ENCODE data around the gene SMC3. TPM values are rescaled to one million over a fixed set of nuclear protein-coding genes. Genes with fewer than 3 reads are reported as not detected.
"Not testable (repeated sequence)": the region's sequence is repeated elsewhere in the genome, so short reads cannot be mapped to it uniquely, and the experiment has no call there.

Gene SMC3
- total RNA-seq (2014; rRNA removed; shearing (Covaris generic); ENCODE audit: low replicate concordance) = 25.4 and 43.4 TPM in 2 replicates

DNA sequence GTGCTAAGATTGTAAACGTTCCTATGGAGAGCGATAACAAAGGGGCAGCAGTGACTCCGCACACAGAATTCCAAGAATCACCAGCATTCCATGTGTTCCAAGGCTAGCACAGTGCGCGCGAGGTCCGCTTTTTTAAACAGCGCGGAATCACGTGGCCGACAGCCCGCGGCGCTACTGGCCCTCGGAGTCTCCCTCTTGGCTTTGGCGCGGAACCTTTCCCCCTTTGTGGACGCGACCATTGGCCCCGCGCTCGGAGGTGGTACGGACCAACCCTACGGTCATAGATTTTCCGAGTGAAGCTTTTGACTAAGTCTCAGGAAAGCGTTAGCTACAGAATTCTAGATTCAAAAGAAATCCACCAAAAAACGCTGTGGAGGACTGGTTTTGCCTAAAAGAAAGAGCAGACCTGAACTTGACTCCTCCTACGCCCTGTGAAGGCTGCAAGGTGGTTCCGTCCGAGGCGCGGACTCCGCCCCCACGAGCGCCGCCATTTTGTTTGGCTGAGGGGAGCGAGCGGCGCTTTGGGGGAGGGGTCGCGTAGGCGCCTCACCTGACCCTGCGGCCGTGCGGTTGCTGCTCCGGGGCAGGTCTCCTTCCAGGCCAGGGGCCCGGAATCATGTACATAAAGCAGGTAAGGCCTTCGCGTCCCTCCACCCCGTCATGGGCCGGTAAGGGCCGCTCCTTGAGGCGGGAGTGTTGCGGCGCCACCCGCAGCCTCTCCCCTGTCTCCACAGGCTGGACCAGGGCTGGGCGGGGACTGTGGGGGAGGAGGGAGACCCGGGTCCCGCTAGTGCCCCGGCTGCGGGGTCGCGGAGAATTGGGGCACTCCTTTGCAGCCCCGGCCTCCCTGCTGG, at the start of gene SMC3:
Gene SMC3, plus strand, starts transcription at position 495 of the 854 bp plus-strand sequence. Its CDS starts 122 bp downstream, at position 617.
- Histone ChIP-seq H3K9me3 (no peaks in the 10 kb centered on the region), H3K36me3 (peaks cover 20% of the 10 kb centered on the region), H3K27me3 (no peaks in the 10 kb centered on the region), H3K4me3 (peak within 1 kb of the TSS; percentile 95)
- DNase-seq = peak; percentile 96

DNA sequence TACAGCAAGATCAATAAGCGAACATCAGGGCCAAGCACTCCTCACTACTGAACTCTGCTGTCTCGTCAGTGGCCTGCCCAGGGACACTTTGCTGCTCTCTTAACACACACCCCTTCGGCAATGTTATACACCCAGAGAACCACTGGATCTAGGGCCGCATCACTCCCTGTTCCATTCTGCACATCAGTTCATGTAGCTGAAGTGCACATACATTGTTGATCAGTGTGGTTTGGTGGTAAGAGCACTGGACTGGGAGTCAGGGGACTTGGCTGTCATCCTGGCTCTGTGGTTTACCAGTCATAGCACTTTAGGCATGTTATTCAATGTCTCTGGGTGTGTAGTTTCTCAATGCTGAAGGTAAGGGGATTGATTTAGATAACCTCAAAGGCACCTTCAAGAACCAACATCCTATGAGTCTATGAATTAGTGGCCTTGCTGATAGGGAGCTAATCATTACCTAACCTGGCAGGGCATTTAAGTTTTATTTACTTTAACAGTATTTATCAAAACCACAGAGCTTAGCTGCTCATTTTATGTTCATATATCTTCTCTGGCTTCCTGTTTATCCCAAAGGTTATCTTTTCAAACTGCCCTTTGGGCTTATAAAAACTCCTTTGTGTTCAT, 45.0 kb upstream of the SMC3 start:
- DNase-seq = no peak
- Histone ChIP-seq H3K9me3 (no peaks in the 10 kb centered on the region), H3K4me3 (no peak overlapping the region), H3K36me3 (no peaks in the 10 kb centered on the region), H3K27me3 (no peaks in the 10 kb centered on the region)

DNA sequence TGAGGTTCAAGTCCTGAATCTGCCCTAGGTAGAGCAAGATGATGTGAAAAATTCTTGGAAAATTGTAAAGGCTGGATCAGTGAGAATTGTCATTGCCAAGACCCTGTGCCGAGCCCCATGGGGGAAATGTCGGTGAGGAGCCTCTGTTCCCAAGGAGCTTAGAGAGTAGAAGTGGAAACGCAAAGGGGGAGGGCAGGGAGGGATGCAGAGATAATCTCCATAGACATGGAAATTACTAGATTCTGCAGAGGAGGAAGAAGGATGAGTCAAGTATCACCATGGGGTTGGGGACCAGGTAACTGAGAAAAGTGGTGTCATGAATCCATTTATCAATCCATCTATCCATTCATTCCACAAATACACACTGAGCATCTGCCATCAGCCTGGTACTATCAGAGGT, 43.8 kb upstream of the SMC3 start:
- H3K9me3 ChIP-seq = no peaks in the 10 kb centered on the region
- no peaks in the 10 kb centered on the region for H3K27me3 ChIP-seq
- H3K36me3 ChIP-seq = no peaks in the 10 kb centered on the region
- no peak for DNase-seq
- H3K4me3 ChIP-seq = no peak overlapping the region

DNA sequence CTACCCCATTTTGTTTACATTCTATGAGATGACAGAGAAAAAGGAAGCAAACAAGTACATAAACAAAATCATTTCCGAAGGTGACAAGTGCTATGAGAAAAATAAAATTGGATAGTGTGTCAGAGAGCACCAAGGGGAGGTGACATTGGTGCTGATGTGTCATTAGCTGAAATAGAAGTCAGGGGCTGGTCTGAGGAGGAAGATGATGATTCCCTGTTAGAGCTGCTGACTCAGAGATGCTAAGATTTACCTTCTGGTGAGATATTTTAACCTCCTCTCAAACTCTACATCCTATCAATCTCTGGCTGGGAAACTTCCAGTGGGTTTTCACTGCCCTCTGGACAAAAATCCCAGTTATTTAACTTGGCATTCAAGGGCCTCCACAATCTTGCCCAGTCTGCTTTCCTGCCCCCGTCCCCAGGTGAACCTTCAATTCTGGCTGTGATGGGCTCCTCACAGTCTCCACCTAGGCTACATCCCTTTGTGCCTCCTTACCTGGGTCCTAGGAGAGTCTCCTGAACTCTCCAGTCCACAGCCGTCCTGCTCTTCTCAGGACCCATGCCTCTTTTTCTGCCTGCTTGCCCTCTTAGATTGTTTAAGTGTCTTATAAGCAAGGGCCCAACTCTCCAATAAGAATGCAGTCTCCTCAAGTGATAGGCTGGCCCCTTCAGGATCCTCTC, 43.2 kb upstream of the SMC3 start:
- no peak overlapping the region for H3K4me3 ChIP-seq
- no peak for DNase-seq
- H3K36me3 ChIP-seq = no peaks in the 10 kb centered on the region
- H3K9me3 ChIP-seq = no peaks in the 10 kb centered on the region
- H3K27me3 ChIP-seq = no peaks in the 10 kb centered on the region

GRCh38 chr10:110524859-110525232, 42.6 kb upstream of the SMC3 start:
- Histone ChIP-seq H3K4me3 (no peak overlapping the region), H3K36me3 (no peaks in the 10 kb centered on the region), H3K27me3 (no peaks in the 10 kb centered on the region), H3K9me3 (no peaks in the 10 kb centered on the region)
- DNase-seq = no peak

GRCh38 chr10:110525349-110526260, 41.9 kb upstream of the SMC3 start:
- no peak overlapping the region for H3K4me3 ChIP-seq
- no peaks in the 10 kb centered on the region for H3K27me3 ChIP-seq
- H3K9me3 ChIP-seq = no peaks in the 10 kb centered on the region
- no peaks in the 10 kb centered on the region for H3K36me3 ChIP-seq
- peak; percentile 80 for DNase-seq

GRCh38 chr10:110527731-110528171, 39.7 kb upstream of the SMC3 start:
- peak; percentile 16 for DNase-seq
- Histone ChIP-seq H3K4me3 (no peak overlapping the region), H3K9me3 (no peaks in the 10 kb centered on the region), H3K36me3 (no peaks in the 10 kb centered on the region), H3K27me3 (no peaks in the 10 kb centered on the region)

DNA sequence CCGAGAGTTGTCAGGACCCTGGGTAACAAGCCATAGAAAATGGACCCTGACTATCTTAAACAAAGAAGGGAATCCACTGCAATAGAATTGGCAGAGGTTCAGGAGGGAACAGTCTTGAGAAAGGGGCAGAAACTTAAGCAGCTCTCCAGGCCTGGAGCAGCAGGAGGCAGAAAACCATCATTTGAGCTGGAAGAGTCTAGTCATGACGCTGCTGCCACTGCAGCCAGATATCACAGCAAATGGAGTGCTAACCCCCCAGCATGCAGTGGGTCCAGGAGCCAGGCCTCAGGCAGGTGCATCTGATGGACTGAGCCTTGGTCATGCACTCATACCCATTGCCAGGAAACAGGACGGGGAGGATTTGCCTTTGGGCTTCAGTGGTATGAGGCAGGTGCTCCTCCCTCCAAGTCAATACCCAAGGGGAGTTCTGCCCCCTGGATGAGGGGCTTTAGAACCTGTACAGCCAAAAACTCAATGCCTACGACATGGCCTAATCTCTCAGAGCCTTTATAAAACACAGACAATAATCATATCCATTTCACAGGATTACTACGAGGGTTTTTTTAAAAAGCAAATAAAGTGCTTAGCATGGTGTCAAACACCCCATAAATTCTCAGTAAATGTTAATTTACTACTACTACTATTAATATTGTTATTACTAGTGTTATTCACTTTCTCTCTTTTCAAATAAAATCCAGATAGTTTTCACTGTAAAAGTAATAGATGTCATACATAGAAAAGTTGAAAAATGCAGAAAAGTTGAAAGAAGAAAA, 39.1 kb upstream of the SMC3 start:
- H3K27me3 ChIP-seq = no peaks in the 10 kb centered on the region
- no peaks in the 10 kb centered on the region for H3K36me3 ChIP-seq
- H3K4me3 ChIP-seq = no peak overlapping the region
- DNase-seq = no peak
- no peaks in the 10 kb centered on the region for H3K9me3 ChIP-seq

GRCh38 chr10:110528997-110529524, 38.4 kb upstream of the SMC3 start:
- H3K4me3 ChIP-seq, H3K36me3 ChIP-seq, H3K9me3 ChIP-seq, H3K27me3 ChIP-seq, DNase-seq: not testable (repeated sequence)

DNA sequence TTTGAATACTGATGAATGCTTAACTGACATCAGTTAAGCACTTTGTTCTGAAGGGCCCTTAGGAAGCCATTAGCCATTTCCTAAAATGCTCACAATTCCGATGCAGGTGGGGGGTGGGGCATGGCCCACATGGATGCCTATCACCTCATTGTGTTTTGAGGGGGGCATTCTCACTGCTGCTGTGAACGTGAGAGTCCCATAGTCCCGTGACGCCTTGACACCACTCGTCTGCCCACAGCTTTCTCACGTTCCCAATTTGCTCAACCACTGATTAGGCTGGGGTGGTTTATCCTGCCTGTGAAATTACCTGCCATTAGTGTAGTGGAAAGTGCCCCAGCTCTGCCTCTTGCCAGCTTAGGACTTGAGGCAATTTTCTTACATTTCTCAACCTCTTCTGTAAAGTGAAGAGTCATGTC, 37.9 kb upstream of the SMC3 start:
- Histone ChIP-seq H3K4me3 (no peak overlapping the region), H3K36me3 (no peaks in the 10 kb centered on the region), H3K9me3 (no peaks in the 10 kb centered on the region), H3K27me3 (no peaks in the 10 kb centered on the region)
- DNase-seq = no peak

GRCh38 chr10:110530131-110530831, 37.2 kb upstream of the SMC3 start:
- Histone ChIP-seq H3K9me3 (no peaks in the 10 kb centered on the region), H3K4me3 (peak overlapping the region; percentile 27), H3K36me3 (no peaks in the 10 kb centered on the region), H3K27me3 (no peaks in the 10 kb centered on the region)
- DNase-seq = peak; percentile 72

- Histone ChIP-seq H3K9me3 (no peaks in the 10 kb centered on the region), H3K27me3 (no peaks in the 10 kb centered on the region), H3K4me3 (no peak overlapping the region), H3K36me3 (no peaks in the 10 kb centered on the region)
- DNase-seq = no peak
These were observed 35.8 kb upstream of the SMC3 start for GRCh38 chr10:110531687-110532086.

- not testable (repeated sequence) for DNase-seq, H3K36me3 ChIP-seq, H3K9me3 ChIP-seq, H3K4me3 ChIP-seq, H3K27me3 ChIP-seq
These were observed 34.9 kb upstream of the SMC3 start for GRCh38 chr10:110532628-110533027.

DNA sequence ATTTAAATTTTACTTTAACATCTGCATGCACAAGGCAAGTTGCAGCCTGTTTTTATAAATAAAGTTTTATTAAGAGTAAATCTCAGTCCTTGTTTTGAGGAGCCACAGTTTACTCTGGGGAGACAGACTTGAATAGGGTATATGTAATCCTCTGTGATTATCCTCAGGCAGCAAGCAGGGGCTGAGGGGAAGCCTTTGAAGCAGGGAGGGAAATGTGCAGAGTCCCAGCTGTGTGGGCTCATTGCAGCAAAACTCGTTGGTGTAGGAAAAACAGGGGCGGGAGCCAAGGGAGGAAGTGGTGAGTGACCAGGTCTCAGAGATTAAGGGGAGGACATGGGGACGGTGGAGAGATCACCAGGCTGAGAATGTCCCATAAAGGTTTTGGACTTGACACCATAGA, 34.3 kb upstream of the SMC3 start:
- no peak for DNase-seq
- no peak overlapping the region for H3K4me3 ChIP-seq
- no peaks in the 10 kb centered on the region for H3K9me3 ChIP-seq

DNA sequence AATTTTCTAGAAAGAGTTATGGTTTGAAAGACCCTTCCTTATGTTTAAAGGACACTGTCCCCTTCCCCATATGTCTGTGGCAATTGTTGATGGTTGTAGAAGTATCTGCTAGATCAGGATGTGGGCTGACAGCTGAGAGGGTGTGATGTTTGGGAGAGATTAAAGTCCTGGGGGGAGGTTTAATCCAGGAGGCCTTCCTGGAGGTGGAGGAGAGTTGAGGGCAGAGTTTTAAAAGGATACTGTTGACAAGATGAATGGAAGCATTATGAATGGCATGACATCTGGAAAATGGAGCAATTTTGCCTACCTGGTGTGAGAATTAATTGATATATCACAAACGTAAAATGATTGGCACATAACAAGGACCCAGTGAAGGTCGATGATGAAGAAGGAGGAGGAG, 32.9 kb upstream of the SMC3 start:
- no peaks in the 10 kb centered on the region for H3K36me3 ChIP-seq
- no peak for DNase-seq
- no peaks in the 10 kb centered on the region for H3K27me3 ChIP-seq
- H3K9me3 ChIP-seq = no peaks in the 10 kb centered on the region
- H3K4me3 ChIP-seq = no peak overlapping the region

More for the DNA sequence above, 34.3 kb upstream of the SMC3 start:
- H3K27me3 ChIP-seq = no peaks in the 10 kb centered on the region
- no peaks in the 10 kb centered on the region for H3K36me3 ChIP-seq

Measured in MG63 (cell line).